SU-DHL-6 (cell line): Measurements from ENCODE around the gene NECAB2.

ENCODE experiments used
- CTCF ChIP-seq: fragments of 200-600 bp; sonication (generic); IDR thresholded peaks from one replicate; pipeline ENCODE4 v1.5.1; 2017; ENCODE audit warnings: antibody characterized with exemption, mild to moderate bottlenecking, low read length, moderate library complexity; ENCODE audit not compliant: insufficient read depth, poor library complexity, severe bottlenecking
- EZH2phosphoT487 ChIP-seq: fragments of 200-600 bp; sonication (generic), shearing (Covaris generic); conservative IDR thresholded peaks from 2 replicates; pipeline ENCODE4 v1.6.1; 2018; ENCODE audit warnings: mild to moderate bottlenecking, antibody characterized with exemption, low read length, moderate library complexity, mixed read lengths

GRCh38 chr16:83998091-83998490 lies 30.0 kb downstream of the NECAB2 start:
- TF ChIP-seq CTCF, result no peak
- TF ChIP-seq EZH2phosphoT487, result no peak
